Measurements from ENCODE around the gene ZNF296. TPM values are rescaled to one million over a fixed set of nuclear protein-coding genes. Genes with fewer than 3 reads are reported as not detected.

The ZNF296 gene
- total and polyA plus RNA-seq, 11 donors: 0.16 to 1.2 (median 0.36) TPM; not detected in 2

GRCh38 chr19:45092747-45093678, 16.7 kb upstream of the ZNF296 start, which contains the start of gene PPP1R37:
PPP1R37 (plus strand) TSS chr19:45093179; CDS start chr19:45093326, 147 bp downstream.
- peak within 1 kb of the TSS; percentile 65 to 99 (median 96) for H3K4me3 ChIP-seq
- no peaks in the 10 kb centered on the region for H3K27me3 ChIP-seq
- intact Hi-C loops (cut with DNase I): loop anchor here in 6 of 10 donors (2.0 to 10.0 kb wide), 8 partner anchors 14 to 159 kb away; partner anchors contain the start of genes BLOC1S3 (in 4 of the 6), TRAPPC6A (in 4 of the 6), GEMIN7 (in 2 of the 6) and EXOC3L2 (in 1 of the 6)
- WGBS, 4 donors: 0% methylated on average over 55 to 103 of the region's 103 CpGs
- ATAC-seq: peak; percentile 86 to 94 (median 88)
- peak within 1 kb of the TSS; percentile 21 to 96 (median 89) for H3K27ac ChIP-seq
- peak; percentile 92 to 97 (median 96) for DNase-seq
- TF ChIP-seq CTCF (IDR thresholded peaks at IDR 0.05) (peak in 10 of 12 donors; percentile 10 to 55 (median 34)), POLR2A (IDR thresholded peaks at IDR 0.05) (peak in 1 of 2 donors; percentile 34)
- H3K36me3 ChIP-seq: peaks cover 0 to 18% (median 12%) of the 10 kb centered on the region in 9 donors
- no peaks in the 10 kb centered on the region for H3K9me3 ChIP-seq
- peaks cover 10 to 66% (median 49%) of the 10 kb centered on the region in 12 donors for H3K4me1 ChIP-seq

GRCh38 chr19:45091031-45091923, 15.0 kb upstream of the ZNF296 start:
- peak; percentile 92 to 97 (median 94) for ATAC-seq
- peaks cover 10 to 48% (median 35%) of the 10 kb centered on the region in 12 donors for H3K4me1 ChIP-seq

GRCh38 chr19:45090606-45091005, 14.3 kb upstream of the ZNF296 start:
- ATAC-seq (no peak), DNase-seq (no peak)
- WGBS, 4 donors: 43 to 52% (median 47%) methylated on average over 5 of the region's 5 CpGs
- peaks cover 10 to 42% (median 29%) of the 10 kb centered on the region in 12 donors for H3K4me1 ChIP-seq
- no peak for TF ChIP-seq CTCF (IDR thresholded peaks at IDR 0.05)
- no peak for TF ChIP-seq POLR2A (IDR thresholded peaks at IDR 0.05)
- H3K4me3 ChIP-seq: peak overlapping the region in 9 of 12 donors; percentile 65 to 99 (median 97)
- peaks cover 0 to 24% (median 13%) of the 10 kb centered on the region in 9 donors for H3K36me3 ChIP-seq
- intact Hi-C loops (cut with DNase I): loop anchor here in 5 of 10 donors (1.0 to 10.0 kb wide), 6 partner anchors 11 to 162 kb away; partner anchors contain the start of genes BLOC1S3 (in 3 of the 5), TRAPPC6A (in 3 of the 5), EXOC3L2 (in 1 of the 5) and GEMIN7 (in 1 of the 5)
- H3K9me3 ChIP-seq: no peaks in the 10 kb centered on the region
- peak overlapping the region in 6 of 12 donors; percentile 25 to 95 (median 70) for H3K27ac ChIP-seq
- no peaks in the 10 kb centered on the region for H3K27me3 ChIP-seq

More at GRCh38 chr19:45091031-45091923, 15.0 kb upstream of the ZNF296 start:
- intact Hi-C loops (cut with DNase I): loop anchor here in 5 of 10 donors (1.0 to 10.0 kb wide), 6 partner anchors 12 to 161 kb away; partner anchors contain the start of genes BLOC1S3 (in 3 of the 5), TRAPPC6A (in 3 of the 5), EXOC3L2 (in 1 of the 5) and GEMIN7 (in 1 of the 5)
- no peaks in the 10 kb centered on the region for H3K9me3 ChIP-seq
- no peak for TF ChIP-seq CTCF (IDR thresholded peaks at IDR 0.05)
- TF ChIP-seq POLR2A (IDR thresholded peaks at IDR 0.05): peak in 1 of 2 donors; percentile 37
- 6 to 10% (median 8%) methylated on average over 59 to 64 of the region's 64 CpGs for WGBS, 4 donors
- H3K27me3 ChIP-seq: no peaks in the 10 kb centered on the region
- peaks cover 0 to 21% (median 13%) of the 10 kb centered on the region in 9 donors for H3K36me3 ChIP-seq
- H3K4me3 ChIP-seq: peak overlapping the region; percentile 65 to 99 (median 96)
- H3K27ac ChIP-seq: peak overlapping the region; percentile 21 to 96 (median 89)
- DNase-seq: peak; percentile 98 to 99 (median 99)
